Endodermal cell (in vitro differentiated cells): ENCODE results near the gene CEP44. TPM values are rescaled to one million over a fixed set of nuclear protein-coding genes. Genes with fewer than 3 reads are reported as not detected.

Source experiments
- DNase-seq: peaks from one replicate; pipeline ENCODE4 v3.0.0-alpha.2; 2017
- H3K27ac ChIP-seq: 2 replicates; pipeline ENCODE4 v1.5.1; 2013; ENCODE audit warnings: mild to moderate bottlenecking, low read depth, low read length, moderate library complexity
- H3K27me3 ChIP-seq: 2 replicates; pipeline ENCODE4 v1.6.1; 2013; ENCODE audit warnings: mild to moderate bottlenecking, low read length, moderate library complexity; ENCODE audit not compliant: insufficient read depth, control insufficient read depth, poor library complexity, severe bottlenecking
- H3K36me3 ChIP-seq: 2 replicates; pipeline ENCODE4 v1.7.0; 2013; ENCODE audit warnings: mild to moderate bottlenecking, low read length, moderate library complexity; ENCODE audit not compliant: control insufficient read depth, insufficient read depth
- H3K4me1 ChIP-seq: one replicate; pipeline ENCODE4 v1.7.0; 2013; ENCODE audit warnings: low read length; ENCODE audit not compliant: control insufficient read depth, insufficient read depth
- H3K4me3 ChIP-seq: 2 replicates; pipeline ENCODE4 v1.5.1; 2013; ENCODE audit warnings: mild to moderate bottlenecking, low read length, moderate library complexity
- H3K9ac ChIP-seq: 2 replicates; pipeline ENCODE4 v1.6.1; 2013; ENCODE audit warnings: mild to moderate bottlenecking, low read length, moderate library complexity; ENCODE audit not compliant: poor library complexity, severe bottlenecking; ENCODE audit errors: extremely low read depth
- H3K9me3 ChIP-seq: 2 replicates; pipeline ENCODE4 v1.6.1; 2013; ENCODE audit warnings: mild to moderate bottlenecking, low read length, moderate library complexity; ENCODE audit not compliant: control insufficient read depth
- H3K27ac Mint-ChIP-seq: 2 replicates; pipeline ENCODE4 v1.8.0; 2020; ENCODE audit warnings: mixed read lengths
- H3K27me3 Mint-ChIP-seq: 2 replicates; pipeline ENCODE4 v1.8.0; 2021; ENCODE audit warnings: mild to moderate bottlenecking, mixed read lengths; ENCODE audit not compliant: insufficient read depth
- H3K36me3 Mint-ChIP-seq: 2 replicates; pipeline ENCODE4 v1.8.0; 2020; ENCODE audit warnings: low read depth, mixed read lengths
- H3K4me1 Mint-ChIP-seq: 2 replicates; pipeline ENCODE4 v1.8.0; 2020; ENCODE audit warnings: mixed read lengths
- H3K4me3 Mint-ChIP-seq: 2 replicates; pipeline ENCODE4 v1.8.0; 2020; ENCODE audit warnings: mild to moderate bottlenecking, moderate library complexity, mixed read lengths
- H3K9me3 Mint-ChIP-seq: 2 replicates; pipeline ENCODE4 v1.8.0; 2020; ENCODE audit warnings: mild to moderate bottlenecking, mixed read lengths
- CTCF ChIP-seq: fragments of 200-600 bp; sonication (generic); conservative IDR thresholded peaks from 2 replicates; pipeline ENCODE4 v1.5.0; 2021; ENCODE audit warnings: antibody characterized with exemption, mild to moderate bottlenecking
- WGBS, 2 experiments: methylation state at CpG; one replicate each; pipeline versions ENCODE4 v1.1.5 to v1.1.7; 2013; ENCODE audit warnings: missing lambda C conversion rate in 2 of 2, mixed read lengths in 1 of 2; ENCODE audit not compliant: insufficient coverage in 1 of 2, insufficient read length in 1 of 2; 5-methylcytosine and 5-hydroxymethylcytosine counted together
- total RNA-seq, 2 donors: library from RNA; stranded (reverse); fragmentation: NEBNext Ultra II Directional in 1 of 2; extraction: Animal tissue kit (Norgen Biotek cat#: 25700) in 1 of 2; gene quantifications; 2 replicates in 1 of 2; 3 replicates in 1 of 2; pipeline ENCODE4 v1.2.1, GENCODE V29; 2021

Gene CEP44
- total RNA-seq, 2 donors from 2014 or later, result 21.5 to 24.9 TPM

- H3K27me3 ChIP-seq, result no peaks in the 10 kb centered on the region
- no peak overlapping the region for H3K9ac ChIP-seq
- TF ChIP-seq CTCF, result no peak
- H3K4me3 ChIP-seq, result no peak overlapping the region
- no peaks in the 10 kb centered on the region for H3K9me3 ChIP-seq
- Mint-ChIP-seq H3K4me1 (peaks cover 3% of the 10 kb centered on the region), H3K27ac (no peak overlapping the region), H3K36me3 (no peaks in the 10 kb centered on the region), H3K9me3 (no peaks in the 10 kb centered on the region), H3K27me3 (no peaks in the 10 kb centered on the region), H3K4me3 (no peak overlapping the region)
- H3K4me1 ChIP-seq, result no peaks in the 10 kb centered on the region
- DNase-seq, result no peak
- H3K36me3 ChIP-seq, result no peaks in the 10 kb centered on the region
- H3K27ac ChIP-seq, result no peak overlapping the region
Observed at GRCh38 chr4:174278467-174278866, 5.2 kb upstream of the CEP44 start.

DNA sequence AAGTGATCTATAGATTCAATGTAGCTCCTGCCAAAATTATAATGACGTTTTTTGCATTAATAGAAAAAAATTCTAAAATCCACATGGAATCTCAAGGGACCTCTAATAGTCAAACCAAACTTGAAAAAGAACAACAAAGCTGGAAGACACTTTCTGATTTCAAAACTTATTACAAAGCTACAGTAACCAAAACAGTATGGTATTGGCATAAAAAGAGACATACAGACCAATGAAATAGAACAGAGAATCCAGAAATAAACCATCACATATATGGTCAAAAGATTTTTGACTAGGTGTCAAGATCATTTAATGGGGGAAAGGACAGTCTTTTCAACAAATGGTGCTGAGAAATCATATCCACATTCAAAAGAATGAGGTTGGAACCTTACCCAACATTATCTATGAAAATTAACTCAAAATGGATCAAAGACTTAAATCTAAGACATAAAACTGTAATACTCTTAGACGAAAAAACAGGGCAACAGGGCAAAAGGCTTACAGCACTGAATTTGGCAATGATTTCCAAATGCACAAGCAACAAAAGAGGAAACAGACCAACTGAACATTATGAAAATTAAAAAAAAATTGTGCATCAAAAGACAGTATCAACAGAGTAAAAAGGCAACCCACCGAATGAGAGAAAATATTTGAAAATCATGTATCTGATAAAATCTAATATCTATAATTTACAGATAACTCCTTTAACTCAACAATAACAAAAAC is 4.1 kb upstream of the CEP44 start:
- 78 to 87% methylated on average over 1 to 2 of the region's 3 CpGs for WGBS, 2 experiments
- Mint-ChIP-seq H3K4me1 (peaks cover 6% of the 10 kb centered on the region), H3K36me3 (no peaks in the 10 kb centered on the region), H3K4me3 (no peak overlapping the region), H3K9me3 (no peaks in the 10 kb centered on the region), H3K27ac (no peak overlapping the region), H3K27me3 (no peaks in the 10 kb centered on the region)
- Histone ChIP-seq H3K4me3 (no peak overlapping the region), H3K9ac (no peak overlapping the region), H3K27me3 (no peaks in the 10 kb centered on the region), H3K27ac (no peak overlapping the region), H3K4me1 (no peaks in the 10 kb centered on the region), H3K36me3 (no peaks in the 10 kb centered on the region), H3K9me3 (no peaks in the 10 kb centered on the region)
- no peak for DNase-seq
- no peak for TF ChIP-seq CTCF

DNA sequence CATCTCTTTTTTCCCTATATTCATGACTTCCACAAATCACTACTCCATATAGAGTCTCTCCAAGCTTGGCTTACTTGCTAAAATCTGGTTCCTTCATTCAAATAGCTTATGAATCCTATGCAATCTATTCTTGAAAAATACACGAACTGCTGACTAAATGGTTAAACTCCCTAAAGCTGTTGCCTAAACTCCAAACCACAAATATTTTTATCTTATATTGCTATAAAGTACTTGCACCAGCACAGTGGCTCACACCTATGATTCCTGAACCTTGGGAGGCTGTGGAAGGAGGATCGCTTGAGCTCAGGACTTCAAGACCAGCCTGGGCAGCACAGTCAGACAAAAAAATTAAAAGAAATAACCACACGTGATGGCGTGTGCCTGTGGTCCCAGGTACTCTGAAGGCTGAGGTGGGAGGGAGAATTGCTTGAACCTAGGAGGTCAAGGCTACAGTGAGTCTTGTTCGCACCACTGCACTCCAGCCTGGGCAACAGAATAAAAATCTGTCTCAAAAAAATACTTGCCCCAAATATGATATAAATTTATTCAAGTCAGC is 2.5 kb upstream of the CEP44 start:
- H3K9me3 ChIP-seq, result no peaks in the 10 kb centered on the region
- H3K27ac ChIP-seq, result no peak overlapping the region
- Mint-ChIP-seq H3K9me3 (no peaks in the 10 kb centered on the region), H3K36me3 (no peaks in the 10 kb centered on the region), H3K27me3 (no peaks in the 10 kb centered on the region), H3K27ac (no peak overlapping the region), H3K4me1 (peaks cover 13% of the 10 kb centered on the region), H3K4me3 (no peak overlapping the region)
- no peaks in the 10 kb centered on the region for H3K4me1 ChIP-seq
- no peaks in the 10 kb centered on the region for H3K27me3 ChIP-seq
- WGBS, 2 experiments, result 84 to 94% methylated on average over 4 to 5 of the region's 5 CpGs
- DNase-seq, result no peak
- no peaks in the 10 kb centered on the region for H3K36me3 ChIP-seq
- TF ChIP-seq CTCF, result no peak
- H3K9ac ChIP-seq, result no peak overlapping the region
- H3K4me3 ChIP-seq, result no peak overlapping the region
